ENCODE measurements around the gene MFAP4. TPM values are rescaled to one million over a fixed set of nuclear protein-coding genes. Genes with fewer than 3 reads are reported as not detected.

Gene MFAP4
- total and polyA plus RNA-seq, 5 donors from 2014 or later: not detected

DNA sequence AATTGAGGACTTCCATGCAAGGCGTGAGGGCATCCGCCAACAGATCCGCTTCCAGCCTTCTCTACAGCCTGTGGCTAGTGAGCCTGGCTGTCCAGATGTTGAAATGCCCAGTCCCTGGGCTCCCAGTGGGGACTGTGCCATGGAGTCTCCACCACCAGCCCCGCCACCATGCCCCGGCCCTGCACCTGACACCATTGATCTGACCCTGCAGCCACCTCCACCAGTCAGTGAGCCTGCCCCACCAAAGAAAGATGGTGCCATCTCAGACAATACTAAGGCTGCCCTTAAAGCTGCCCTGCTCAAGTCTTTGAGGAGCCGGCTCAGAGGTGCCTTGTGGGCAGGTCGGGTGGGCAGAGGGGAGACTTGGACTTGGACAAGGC is 5.6 kb downstream of the MFAP4 start:
- Histone ChIP-seq H3K27me3 (ENCODE audit: control insufficient read depth, insufficient read depth, low read length) (no peaks in the 10 kb centered on the region), H3K4me3 (ENCODE audit: low read depth, low read length) (no peak overlapping the region), H3K27ac (ENCODE audit: insufficient read depth, low read length, poor library complexity, severe bottlenecking) (no peak overlapping the region), H3K4me1 (ENCODE audit: control insufficient read depth, insufficient read depth, low read length, poor library complexity, severe bottlenecking) (peaks cover 15% of the 10 kb centered on the region), H3K9me3 (ENCODE audit: control insufficient read depth in 2 of 2, low read length in 2 of 2) (no peaks in the 10 kb centered on the region), H3K36me3 (ENCODE audit: control insufficient read depth, insufficient read depth, low read length) (peaks cover 34% of the 10 kb centered on the region)
- Mint-ChIP-seq H3K27ac (no peak overlapping the region), H3K27me3 (no peaks in the 10 kb centered on the region), H3K9me3 (no peaks in the 10 kb centered on the region), H3K4me1 (peaks cover 6 to 18% (median 14%) of the 10 kb centered on the region in 4 donors), H3K36me3 (peaks cover 32% of the 10 kb centered on the region), H3K4me3 (peak overlapping the region in 2 of 4 donors; percentile 5 to 81)
- DNase-seq (no peak), ATAC-seq (ENCODE audit: low read depth in 2 of 2) (no peak)

DNA sequence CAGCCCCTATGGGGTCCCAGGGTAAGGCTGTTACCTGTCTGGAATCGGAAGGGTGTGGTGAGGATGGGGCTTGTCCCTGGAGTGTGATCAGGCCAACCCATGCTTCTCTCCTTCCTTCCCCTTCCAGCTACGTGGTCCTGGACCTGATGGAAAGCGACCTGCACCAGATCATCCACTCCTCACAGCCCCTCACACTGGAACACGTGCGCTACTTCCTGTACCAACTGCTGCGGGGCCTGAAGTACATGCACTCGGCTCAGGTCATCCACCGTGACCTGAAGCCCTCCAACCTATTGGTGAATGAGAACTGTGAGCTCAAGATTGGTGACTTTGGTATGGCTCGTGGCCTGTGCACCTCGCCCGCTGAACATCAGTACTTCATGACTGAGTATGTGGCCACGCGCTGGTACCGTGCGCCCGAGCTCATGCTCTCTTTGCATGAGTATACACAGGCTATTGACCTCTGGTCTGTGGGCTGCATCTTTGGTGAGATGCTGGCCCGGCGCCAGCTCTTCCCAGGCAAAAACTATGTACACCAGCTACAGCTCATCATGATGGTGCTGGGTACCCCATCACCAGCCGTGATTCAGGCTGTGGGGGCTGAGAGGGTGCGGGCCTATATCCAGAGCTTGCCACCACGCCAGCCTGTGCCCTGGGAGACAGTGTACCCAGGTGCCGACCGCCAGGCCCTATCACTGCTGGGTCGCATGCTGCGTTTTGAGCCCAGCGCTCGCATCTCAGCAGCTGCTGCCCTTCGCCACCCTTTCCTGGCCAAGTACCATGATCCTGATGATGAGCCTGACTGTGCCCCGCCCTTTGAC is 6.3 kb downstream of the MFAP4 start:
- H3K27me3 Mint-ChIP-seq: no peaks in the 10 kb centered on the region
- peak overlapping the region in 1 of 3 donors; percentile 20 for H3K27ac Mint-ChIP-seq

DNA sequence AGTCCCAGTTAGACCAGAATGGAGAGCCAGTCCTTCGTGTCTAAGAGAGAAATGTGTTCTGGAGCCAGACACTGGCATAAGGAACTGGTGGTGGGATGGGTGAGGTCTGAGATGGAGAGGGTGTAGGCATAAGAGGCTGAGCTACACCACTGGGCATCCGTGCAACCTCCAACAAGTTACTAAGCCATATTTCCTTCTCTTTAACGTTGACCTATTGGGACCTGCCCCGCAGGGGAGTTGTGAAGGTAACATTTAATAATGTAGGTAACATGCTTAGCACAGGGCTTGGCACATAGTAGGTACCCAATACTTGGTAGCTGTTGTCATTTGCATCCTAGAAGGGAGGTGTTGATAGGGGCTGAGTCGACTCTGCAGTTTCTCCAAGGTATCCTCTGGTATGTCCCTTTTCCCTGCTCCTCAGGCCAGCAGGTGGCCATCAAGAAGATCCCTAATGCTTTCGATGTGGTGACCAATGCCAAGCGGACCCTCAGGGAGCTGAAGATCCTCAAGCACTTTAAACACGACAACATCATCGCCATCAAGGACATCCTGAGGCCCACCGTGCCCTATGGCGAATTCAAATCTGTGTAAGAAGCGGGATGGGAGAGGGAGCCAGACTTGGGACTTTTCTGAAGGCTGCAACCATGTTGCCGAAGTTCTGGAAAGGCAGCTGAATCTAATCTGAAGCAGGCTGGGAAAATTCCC is 7.5 kb downstream of the MFAP4 start:
- Mint-ChIP-seq H3K27ac (peak overlapping the region; percentile 45 to 66 (median 66)), H3K36me3 (peaks cover 28% of the 10 kb centered on the region), H3K4me3 (peak overlapping the region; percentile 76 to 99 (median 96)), H3K9me3 (no peaks in the 10 kb centered on the region), H3K27me3 (no peaks in the 10 kb centered on the region), H3K4me1 (peaks cover 6 to 24% (median 16%) of the 10 kb centered on the region in 4 donors)
- ATAC-seq (ENCODE audit: low read depth in 2 of 2) (no peak), DNase-seq (no peak)
- Histone ChIP-seq H3K27me3 (ENCODE audit: control insufficient read depth, insufficient read depth, low read length) (no peaks in the 10 kb centered on the region), H3K4me3 (ENCODE audit: low read depth, low read length) (no peak overlapping the region), H3K27ac (ENCODE audit: insufficient read depth, low read length, poor library complexity, severe bottlenecking) (peak overlapping the region; percentile 96), H3K4me1 (ENCODE audit: control insufficient read depth, insufficient read depth, low read length, poor library complexity, severe bottlenecking) (peaks cover 15% of the 10 kb centered on the region), H3K9me3 (ENCODE audit: control insufficient read depth in 2 of 2, low read length in 2 of 2) (no peaks in the 10 kb centered on the region), H3K36me3 (ENCODE audit: control insufficient read depth, insufficient read depth, low read length) (peaks cover 34% of the 10 kb centered on the region)

More for the DNA sequence above, 6.3 kb downstream of the MFAP4 start:
- DNase-seq (no peak), ATAC-seq (ENCODE audit: low read depth in 2 of 2) (no peak)
- Histone ChIP-seq H3K4me1 (ENCODE audit: control insufficient read depth, insufficient read depth, low read length, poor library complexity, severe bottlenecking) (peaks cover 15% of the 10 kb centered on the region), H3K4me3 (ENCODE audit: low read depth, low read length) (no peak overlapping the region), H3K36me3 (ENCODE audit: control insufficient read depth, insufficient read depth, low read length) (peaks cover 34% of the 10 kb centered on the region), H3K9me3 (ENCODE audit: control insufficient read depth in 2 of 2, low read length in 2 of 2) (no peaks in the 10 kb centered on the region), H3K27ac (ENCODE audit: insufficient read depth, low read length, poor library complexity, severe bottlenecking) (no peak overlapping the region), H3K27me3 (ENCODE audit: control insufficient read depth, insufficient read depth, low read length) (no peaks in the 10 kb centered on the region)
- Mint-ChIP-seq H3K36me3 (peaks cover 32% of the 10 kb centered on the region), H3K9me3 (no peaks in the 10 kb centered on the region), H3K4me3 (peak overlapping the region in 3 of 4 donors; percentile 43 to 81 (median 70)), H3K4me1 (peaks cover 6 to 24% (median 16%) of the 10 kb centered on the region in 4 donors)

DNA sequence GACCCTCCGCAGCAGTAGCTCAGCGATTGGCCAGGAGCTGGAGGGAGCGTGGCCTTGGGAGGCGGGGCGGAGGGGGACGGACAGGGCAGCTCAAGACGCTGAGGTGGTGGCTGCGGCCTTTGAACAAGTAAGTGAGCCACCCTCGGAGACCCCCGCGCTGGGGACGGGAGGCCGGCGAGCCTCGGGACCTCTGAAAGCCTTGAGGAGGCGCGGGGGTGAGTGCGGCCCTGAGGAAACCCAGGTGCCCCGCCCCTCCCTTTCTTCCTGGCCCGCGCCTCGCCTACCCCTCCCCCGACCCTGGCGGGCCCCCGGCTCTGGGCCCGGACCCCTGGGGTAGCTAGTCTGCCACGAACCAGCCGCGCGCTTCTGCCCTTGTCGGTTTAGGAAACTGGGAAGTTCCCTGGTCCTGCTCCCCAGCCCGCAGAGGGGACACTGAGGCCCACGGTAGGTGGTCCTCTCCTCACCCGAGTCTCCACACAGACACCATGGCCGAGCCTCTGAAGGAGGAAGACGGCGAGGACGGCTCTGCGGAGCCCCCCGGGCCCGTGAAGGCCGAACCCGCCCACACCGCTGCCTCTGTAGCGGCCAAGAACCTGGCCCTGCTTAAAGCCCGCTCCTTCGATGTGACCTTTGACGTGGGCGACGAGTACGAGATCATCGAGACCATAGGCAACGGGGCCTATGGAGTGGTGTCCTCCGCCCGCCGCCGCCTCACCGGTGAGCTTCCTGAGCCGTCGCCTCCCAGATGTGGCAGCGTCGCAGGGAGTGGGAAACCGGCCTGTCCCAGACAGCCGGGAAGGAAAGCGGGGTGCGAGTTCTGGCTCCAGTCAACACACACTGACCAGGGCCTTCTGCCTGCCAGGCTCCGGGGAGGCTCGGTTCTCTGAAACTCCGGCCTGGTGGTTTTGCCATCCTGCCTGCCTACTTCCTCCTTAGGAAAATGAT is 8.3 kb downstream of the MFAP4 start, which contains the start of gene MAPK7:
Gene MAPK7 (plus strand): TSS at position 83 of the 945 bp plus-strand sequence. CDS start 403 bp downstream, at position 486.
- H3K36me3 Mint-ChIP-seq: peaks cover 23% of the 10 kb centered on the region
- Histone ChIP-seq H3K36me3 (ENCODE audit: control insufficient read depth, insufficient read depth, low read length) (peaks cover 28% of the 10 kb centered on the region), H3K27me3 (ENCODE audit: control insufficient read depth, insufficient read depth, low read length) (no peaks in the 10 kb centered on the region), H3K9me3 (ENCODE audit: control insufficient read depth in 2 of 2, low read length in 2 of 2) (no peaks in the 10 kb centered on the region), H3K4me1 (ENCODE audit: control insufficient read depth, insufficient read depth, low read length, poor library complexity, severe bottlenecking) (peaks cover 15% of the 10 kb centered on the region), H3K4me3 (ENCODE audit: low read depth, low read length) (peak within 1 kb of the TSS; percentile 91), H3K27ac (ENCODE audit: insufficient read depth, low read length, poor library complexity, severe bottlenecking) (peak within 1 kb of the TSS; percentile 96)
- DNase-seq (no peak), ATAC-seq (ENCODE audit: low read depth in 2 of 2) (no peak)
- H3K4me3 Mint-ChIP-seq: peak within 1 kb of the TSS; percentile 94 to 99 (median 98)
- no peaks in the 10 kb centered on the region for H3K9me3 Mint-ChIP-seq
- H3K27ac Mint-ChIP-seq: peak within 1 kb of the TSS; percentile 94 to 98 (median 94)
- peaks cover 6 to 24% (median 13%) of the 10 kb centered on the region in 4 donors for H3K4me1 Mint-ChIP-seq
- H3K27me3 Mint-ChIP-seq: no peaks in the 10 kb centered on the region

DNA sequence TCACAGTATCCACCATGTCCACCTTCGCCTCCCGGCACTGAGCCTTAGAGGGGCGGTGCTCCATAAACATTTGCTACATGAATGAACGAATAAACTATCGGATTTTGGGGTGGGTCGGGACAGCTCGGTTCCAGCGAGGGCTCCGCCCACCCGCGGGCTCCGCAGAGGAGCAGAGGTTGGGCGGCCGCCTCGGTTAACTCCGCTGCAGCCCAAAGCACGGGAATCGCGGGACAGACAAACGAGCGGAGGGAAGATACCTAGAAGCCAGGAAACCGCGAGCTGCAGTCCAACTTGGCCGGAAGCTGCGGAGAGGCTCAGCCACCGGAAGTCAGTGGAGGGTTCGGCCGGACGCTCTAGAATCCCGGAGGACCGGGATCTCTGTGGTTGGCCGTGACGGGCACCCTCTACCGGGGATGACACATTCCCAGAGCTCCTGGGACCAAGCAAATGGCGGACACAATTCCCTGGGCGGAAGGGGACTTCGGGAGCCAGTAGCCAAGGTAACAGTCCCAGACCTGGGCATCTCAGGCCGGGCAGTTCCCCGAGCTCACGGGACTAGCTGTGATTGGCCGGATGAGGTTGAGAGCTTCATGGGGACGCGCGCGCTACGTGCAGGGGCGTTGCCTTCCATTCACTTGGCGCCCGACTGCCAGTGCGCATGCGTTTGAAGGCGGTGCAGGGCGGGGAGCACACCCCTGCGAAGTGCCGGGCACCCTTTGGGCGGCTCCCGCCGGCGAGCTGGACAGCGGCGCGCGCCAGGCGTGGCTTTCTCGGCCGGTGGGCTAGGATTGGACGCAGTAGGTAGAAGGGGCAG is 9.2 kb downstream of the MFAP4 start:
- no peaks in the 10 kb centered on the region for H3K27me3 Mint-ChIP-seq
- DNase-seq: peak; percentile 92 to 99 (median 95)
- no peaks in the 10 kb centered on the region for H3K9me3 ChIP-seq (ENCODE audit: control insufficient read depth in 2 of 2, low read length in 2 of 2)
- H3K4me3 ChIP-seq (ENCODE audit: low read depth, low read length): peak overlapping the region; percentile 91
- peak overlapping the region; percentile 94 to 98 (median 94) for H3K27ac Mint-ChIP-seq
- H3K36me3 ChIP-seq (ENCODE audit: control insufficient read depth, insufficient read depth, low read length): peaks cover 19% of the 10 kb centered on the region
- no peaks in the 10 kb centered on the region for H3K9me3 Mint-ChIP-seq
- ATAC-seq (ENCODE audit: low read depth in 2 of 2): peak; percentile 88 to 93
- H3K4me1 ChIP-seq (ENCODE audit: control insufficient read depth, insufficient read depth, low read length, poor library complexity, severe bottlenecking): peaks cover 15% of the 10 kb centered on the region
- no peaks in the 10 kb centered on the region for H3K27me3 ChIP-seq (ENCODE audit: control insufficient read depth, insufficient read depth, low read length)
- peak overlapping the region; percentile 94 to 99 (median 98) for H3K4me3 Mint-ChIP-seq
- H3K36me3 Mint-ChIP-seq: peaks cover 15% of the 10 kb centered on the region
- H3K4me1 Mint-ChIP-seq: peaks cover 6 to 24% (median 13%) of the 10 kb centered on the region in 4 donors
- peak overlapping the region; percentile 96 for H3K27ac ChIP-seq (ENCODE audit: insufficient read depth, low read length, poor library complexity, severe bottlenecking)

DNA sequence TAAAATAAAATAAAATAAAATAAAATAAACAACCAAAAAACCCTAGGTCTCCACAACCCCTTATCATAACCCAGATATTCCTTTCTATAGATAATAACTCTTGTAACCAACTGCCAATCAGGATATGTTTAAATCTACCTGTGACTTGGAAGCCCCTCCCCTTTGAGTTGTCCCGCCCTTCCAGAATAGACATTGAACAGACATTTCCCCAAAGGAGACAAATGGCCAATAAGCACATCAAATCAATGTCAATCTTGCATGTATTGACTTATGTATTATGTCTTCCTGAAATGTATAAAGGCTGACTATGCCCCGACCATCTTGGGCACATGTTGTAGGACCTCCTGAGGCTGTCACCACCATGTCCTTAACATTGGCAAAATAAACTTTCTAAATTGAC is 10.2 kb downstream of the MFAP4 start:
- DNase-seq (peak in 1 of 3 donors; percentile 44), ATAC-seq (ENCODE audit: low read depth in 2 of 2) (no peak)
- H3K27ac Mint-ChIP-seq: peak overlapping the region; percentile 94 to 98 (median 94)
- Histone ChIP-seq H3K27ac (ENCODE audit: insufficient read depth, low read length, poor library complexity, severe bottlenecking) (peak overlapping the region; percentile 96), H3K27me3 (ENCODE audit: control insufficient read depth, insufficient read depth, low read length) (no peaks in the 10 kb centered on the region), H3K36me3 (ENCODE audit: control insufficient read depth, insufficient read depth, low read length) (peaks cover 14% of the 10 kb centered on the region), H3K4me1 (ENCODE audit: control insufficient read depth, insufficient read depth, low read length, poor library complexity, severe bottlenecking) (peaks cover 22% of the 10 kb centered on the region), H3K4me3 (ENCODE audit: low read depth, low read length) (peak overlapping the region; percentile 91), H3K9me3 (ENCODE audit: control insufficient read depth in 2 of 2, low read length in 2 of 2) (no peaks in the 10 kb centered on the region)
- peaks cover 6 to 30% (median 13%) of the 10 kb centered on the region in 4 donors for H3K4me1 Mint-ChIP-seq
- peaks cover 15% of the 10 kb centered on the region for H3K36me3 Mint-ChIP-seq
- peak overlapping the region; percentile 94 to 99 (median 98) for H3K4me3 Mint-ChIP-seq
- H3K27me3 Mint-ChIP-seq: no peaks in the 10 kb centered on the region
- no peaks in the 10 kb centered on the region for H3K9me3 Mint-ChIP-seq

Data from CD4-positive, CD25-positive, alpha-beta regulatory T cell (primary cell).